ENCODE measurements around the gene NKX6-1. TPM values are rescaled to one million over a fixed set of nuclear protein-coding genes. Genes with fewer than 3 reads are reported as not detected.

NKX6-1 gene
- polyA plus RNA-seq, 1 donor, result 0.27 TPM

- no peak for DNase-seq
Measured at GRCh38 chr4:84477738-84478137, 21.4 kb downstream of the NKX6-1 start.

- no peak for DNase-seq
Measured at GRCh38 chr4:84474107-84474506, 25.0 kb downstream of the NKX6-1 start.

GRCh38 chr4:84472154-84472553 lies 26.9 kb downstream of the NKX6-1 start:
- DNase-seq, result no peak

GRCh38 chr4:84470204-84470785 lies 28.8 kb downstream of the NKX6-1 start:
- no peak for DNase-seq

GRCh38 chr4:84467601-84468000 lies 31.5 kb downstream of the NKX6-1 start:
- no peak for DNase-seq

GRCh38 chr4:84459783-84460182 lies 39.3 kb downstream of the NKX6-1 start:
- DNase-seq, result no peak

GRCh38 chr4:84456157-84456556 lies 42.9 kb downstream of the NKX6-1 start:
- DNase-seq, result no peak

GRCh38 chr4:84455697-84456096 lies 43.4 kb downstream of the NKX6-1 start:
- no peak for DNase-seq

GRCh38 chr4:84451546-84451945 lies 47.5 kb downstream of the NKX6-1 start:
- DNase-seq, result no peak

- DNase-seq, result no peak
Measured at GRCh38 chr4:84443523-84443922, 55.6 kb downstream of the NKX6-1 start.

GRCh38 chr4:84442778-84443177 lies 56.3 kb downstream of the NKX6-1 start:
- DNase-seq, result no peak

Other genes starting within 250 kb of the NKX6-1 start
- gene CDS1, start 83.8 kb upstream of the NKX6-1 start, polyA plus RNA-seq (ENCODE audit: insufficient read length), result 0.43 TPM

All from hindlimb muscle (tissue), 1 donor.